Rectal smooth muscle tissue (tissue), 1 donor: ENCODE data around the gene GLIS1.

Experiments
- H3K27ac ChIP-seq: one replicate; pipeline ENCODE4 v1.7.0; 2013; ENCODE audit warnings: low read depth, low read length, inconsistent platforms
- H3K27me3 ChIP-seq: one replicate; pipeline ENCODE4 v1.7.0; 2013; ENCODE audit warnings: low read length; ENCODE audit not compliant: control insufficient read depth, insufficient read depth
- H3K36me3 ChIP-seq: one replicate; pipeline ENCODE4 v1.7.0; 2013; ENCODE audit warnings: low read length; ENCODE audit not compliant: control insufficient read depth, insufficient read depth
- H3K4me1 ChIP-seq: one replicate; pipeline ENCODE4 v1.7.0; 2013; ENCODE audit warnings: low read length; ENCODE audit not compliant: control insufficient read depth, insufficient read depth
- H3K4me3 ChIP-seq: one replicate; pipeline ENCODE4 v1.7.0; 2013; ENCODE audit warnings: low read length
- H3K9ac ChIP-seq: one replicate; pipeline ENCODE4 v1.7.0; 2013; ENCODE audit warnings: low read length

Gene GLIS1

DNA sequence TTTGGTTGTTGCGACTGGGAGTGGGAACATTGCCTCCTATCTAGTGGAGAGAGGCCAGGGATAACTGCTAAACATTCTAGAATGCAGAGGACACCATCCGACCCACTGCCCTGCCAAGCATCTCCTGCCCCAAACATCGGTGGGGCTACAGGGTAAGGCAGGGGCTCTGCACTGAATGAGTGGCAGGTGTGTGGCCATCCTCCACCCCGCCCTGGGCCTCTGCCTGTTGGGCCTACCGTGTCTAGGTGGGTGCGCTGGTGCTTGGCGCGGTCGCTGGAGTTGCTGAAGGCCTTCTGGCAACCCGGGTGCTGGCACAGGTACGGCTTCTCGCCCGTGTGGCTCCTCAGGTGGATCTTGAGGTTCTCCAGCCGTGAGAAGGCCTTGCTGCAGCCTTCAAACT, 209.4 kb downstream of the GLIS1 start:
- H3K4me1 ChIP-seq: peaks cover 6% of the 10 kb centered on the region
- no peak overlapping the region for H3K27ac ChIP-seq
- no peak overlapping the region for H3K9ac ChIP-seq
- H3K4me3 ChIP-seq: no peak overlapping the region
- no peaks in the 10 kb centered on the region for H3K36me3 ChIP-seq
- no peaks in the 10 kb centered on the region for H3K27me3 ChIP-seq

DNA sequence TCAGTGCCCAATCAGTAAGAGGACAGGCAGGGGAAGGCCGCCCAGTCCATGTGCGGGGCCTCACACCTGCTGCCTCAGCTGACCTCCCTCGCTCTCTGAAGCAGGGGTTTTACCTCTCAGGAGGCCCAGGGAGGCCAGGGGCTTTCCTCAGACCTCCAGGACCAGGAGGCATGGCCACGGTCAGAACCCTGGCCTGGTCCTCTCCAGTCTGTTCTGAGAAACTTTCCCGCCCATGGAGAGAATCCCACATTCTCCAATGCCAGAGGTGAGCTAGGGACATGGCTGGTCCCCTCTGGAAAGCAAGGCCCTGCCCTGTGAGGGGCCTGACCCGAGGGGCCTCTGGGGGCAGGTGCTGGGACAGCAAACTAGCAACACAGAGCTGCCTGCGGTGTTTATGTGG, 211.6 kb downstream of the GLIS1 start:
- no peak overlapping the region for H3K27ac ChIP-seq

DNA sequence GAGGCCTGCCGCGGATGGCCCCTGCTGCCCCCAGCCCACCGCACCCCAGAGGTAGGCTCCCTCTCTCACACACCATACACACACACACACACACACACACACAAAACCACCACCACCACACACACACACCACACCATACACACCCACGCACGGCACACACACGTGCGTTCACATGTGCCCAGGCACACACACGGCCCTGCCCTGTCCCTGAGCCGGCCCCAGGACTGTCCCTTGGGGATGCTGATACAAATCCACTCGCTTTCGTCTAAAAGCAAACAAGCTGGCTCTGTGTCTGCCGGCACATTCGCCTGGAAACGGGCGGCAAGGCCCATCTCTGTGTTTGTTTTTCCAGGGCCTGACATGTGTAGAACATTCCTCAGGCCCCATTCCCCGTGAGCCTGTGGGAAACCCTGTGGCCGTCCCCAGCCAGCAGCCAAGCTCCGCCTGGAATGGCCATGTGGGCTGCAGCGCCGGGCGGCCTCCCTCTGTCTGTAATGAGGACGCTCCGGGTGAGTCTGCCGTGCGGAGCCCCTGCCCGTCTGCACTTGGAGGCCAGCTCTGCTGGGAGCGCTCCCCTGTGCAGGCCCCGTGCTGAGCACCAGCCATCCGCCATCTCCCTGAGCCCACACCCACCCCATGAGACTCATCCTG, 212.4 kb downstream of the GLIS1 start:
- Histone ChIP-seq H3K4me3 (no peak overlapping the region), H3K4me1 (peaks cover 6% of the 10 kb centered on the region), H3K27me3 (no peaks in the 10 kb centered on the region), H3K9ac (no peak overlapping the region), H3K27ac (no peak overlapping the region), H3K36me3 (no peaks in the 10 kb centered on the region)

More for the DNA sequence above, 211.6 kb downstream of the GLIS1 start:
- no peak overlapping the region for H3K9ac ChIP-seq
- H3K4me1 ChIP-seq: peaks cover 6% of the 10 kb centered on the region
- no peaks in the 10 kb centered on the region for H3K36me3 ChIP-seq
- no peaks in the 10 kb centered on the region for H3K27me3 ChIP-seq
- no peak overlapping the region for H3K4me3 ChIP-seq

DNA sequence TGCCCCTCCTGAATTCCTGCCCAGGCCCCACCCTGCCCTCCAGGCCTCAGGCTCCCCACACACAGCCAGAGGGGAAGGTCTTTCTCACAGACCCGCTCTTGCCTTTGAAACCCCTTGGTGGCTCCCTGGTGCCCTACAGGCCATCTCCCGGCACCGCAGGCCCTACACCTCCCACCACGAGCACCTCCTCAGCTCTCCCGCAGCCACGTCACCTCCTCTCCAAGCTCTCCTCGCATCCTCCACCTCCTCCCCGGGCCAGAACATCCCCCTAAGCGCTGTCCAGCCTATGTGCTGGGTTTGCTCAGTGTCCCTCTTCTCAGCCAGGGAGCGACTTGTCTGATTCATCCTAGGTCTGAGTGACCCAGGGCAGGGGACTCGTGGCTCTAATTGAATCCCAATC, 213.4 kb downstream of the GLIS1 start:
- Histone ChIP-seq H3K36me3 (no peaks in the 10 kb centered on the region), H3K27ac (no peak overlapping the region), H3K4me1 (peaks cover 6% of the 10 kb centered on the region), H3K9ac (no peak overlapping the region), H3K27me3 (no peaks in the 10 kb centered on the region), H3K4me3 (no peak overlapping the region)

DNA sequence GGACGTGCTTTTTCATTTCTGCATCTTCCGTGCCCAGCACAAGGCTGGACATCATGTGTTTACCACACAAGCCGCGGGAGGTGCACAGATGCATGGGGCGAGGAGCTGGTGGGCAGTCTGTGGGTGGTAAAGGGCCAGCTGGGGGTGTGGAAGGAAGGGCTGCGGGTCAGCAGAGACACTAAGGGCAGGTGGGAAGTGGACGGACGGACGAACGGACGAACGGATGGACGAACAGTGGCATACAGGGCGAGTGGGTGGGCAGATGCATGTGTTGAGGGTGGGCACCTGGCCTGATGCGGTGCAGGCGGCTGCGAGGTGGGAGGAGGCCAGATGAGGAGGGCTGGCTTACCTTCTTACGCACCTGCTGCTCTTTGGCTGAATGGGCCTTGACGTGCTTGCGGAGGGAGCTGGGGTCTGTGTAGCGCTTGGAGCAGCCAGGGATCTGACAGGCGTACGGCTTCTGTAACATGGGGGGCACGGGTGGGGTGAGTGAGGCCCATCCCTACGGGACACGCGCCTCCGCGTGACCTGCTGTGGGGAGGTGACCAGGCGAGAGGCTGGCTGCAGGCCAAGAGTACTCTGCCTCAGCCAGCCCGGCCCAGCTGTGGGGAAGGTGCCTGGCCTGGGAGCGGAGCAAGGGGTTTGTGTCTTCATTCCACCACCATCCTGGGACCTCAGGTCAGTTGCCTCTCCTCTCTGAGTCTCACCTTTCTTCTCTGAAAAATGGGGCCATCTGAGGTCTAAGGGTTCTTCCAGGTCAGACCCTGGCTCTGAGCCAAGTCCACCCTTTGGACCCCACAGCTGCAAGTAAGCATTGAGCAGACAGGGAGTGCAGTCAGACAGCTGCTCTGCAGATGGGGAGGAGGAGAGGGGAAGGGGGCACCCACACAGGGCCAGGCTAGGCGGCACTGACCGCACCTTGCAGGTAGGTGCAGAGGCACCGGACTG, 214.3 kb downstream of the GLIS1 start:
- Histone ChIP-seq H3K36me3 (no peaks in the 10 kb centered on the region), H3K4me1 (peaks cover 6% of the 10 kb centered on the region), H3K27ac (no peak overlapping the region), H3K4me3 (no peak overlapping the region), H3K9ac (no peak overlapping the region), H3K27me3 (no peaks in the 10 kb centered on the region)

DNA sequence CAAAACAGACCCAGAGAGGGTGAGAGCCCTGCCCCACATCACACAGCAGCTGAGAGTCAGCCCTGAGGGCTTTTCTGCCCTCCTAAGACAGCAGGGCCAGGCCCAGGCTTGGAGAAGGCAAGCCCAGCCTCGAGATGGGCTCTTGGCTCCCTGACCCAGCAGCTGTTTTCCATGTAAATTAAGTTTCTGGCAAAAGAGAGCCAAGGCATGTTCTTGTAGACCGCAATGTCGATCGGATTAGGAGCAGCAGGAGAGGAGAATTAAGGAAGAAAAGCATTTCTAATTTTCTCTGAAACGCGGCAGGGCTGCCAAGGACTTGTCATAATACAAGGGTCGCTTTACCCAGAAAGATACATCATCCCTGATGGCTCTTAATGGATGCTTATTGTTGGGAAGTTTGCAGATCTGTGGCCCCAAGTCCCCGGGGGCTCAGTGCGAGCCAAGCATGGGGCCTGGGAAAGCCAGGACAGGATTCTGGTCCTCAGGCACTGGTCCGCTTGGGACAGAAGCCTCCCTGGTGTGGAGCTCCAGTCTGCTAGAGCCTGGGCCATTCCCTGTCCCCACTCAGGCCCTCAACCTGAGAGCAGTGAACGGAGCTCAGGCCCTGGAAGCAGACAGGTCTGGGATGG, 216.9 kb downstream of the GLIS1 start:
- Histone ChIP-seq H3K36me3 (no peaks in the 10 kb centered on the region), H3K4me3 (no peak overlapping the region), H3K9ac (no peak overlapping the region), H3K4me1 (peaks cover 5% of the 10 kb centered on the region), H3K27ac (no peak overlapping the region), H3K27me3 (no peaks in the 10 kb centered on the region)

DNA sequence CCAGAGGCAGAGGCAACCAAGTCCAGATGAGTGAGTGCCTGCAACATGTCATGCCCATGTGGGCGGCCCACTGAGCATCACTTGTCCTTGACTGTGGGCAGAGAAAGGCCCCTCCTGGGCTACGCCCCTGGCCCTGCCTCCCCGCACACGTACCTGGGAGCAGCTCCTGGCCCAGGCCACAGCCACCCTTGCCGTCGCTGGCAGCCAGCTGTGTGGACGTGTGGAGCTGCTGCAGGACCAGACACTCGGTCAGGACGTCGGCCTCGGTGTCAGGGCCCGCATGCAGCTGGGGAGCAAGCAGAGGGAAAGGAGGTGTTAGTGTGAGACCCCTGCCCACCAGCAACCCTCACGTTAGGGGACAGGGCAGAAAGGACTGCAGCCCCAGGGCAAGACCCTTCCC, 218.5 kb downstream of the GLIS1 start:
- H3K4me1 ChIP-seq: no peaks in the 10 kb centered on the region

DNA sequence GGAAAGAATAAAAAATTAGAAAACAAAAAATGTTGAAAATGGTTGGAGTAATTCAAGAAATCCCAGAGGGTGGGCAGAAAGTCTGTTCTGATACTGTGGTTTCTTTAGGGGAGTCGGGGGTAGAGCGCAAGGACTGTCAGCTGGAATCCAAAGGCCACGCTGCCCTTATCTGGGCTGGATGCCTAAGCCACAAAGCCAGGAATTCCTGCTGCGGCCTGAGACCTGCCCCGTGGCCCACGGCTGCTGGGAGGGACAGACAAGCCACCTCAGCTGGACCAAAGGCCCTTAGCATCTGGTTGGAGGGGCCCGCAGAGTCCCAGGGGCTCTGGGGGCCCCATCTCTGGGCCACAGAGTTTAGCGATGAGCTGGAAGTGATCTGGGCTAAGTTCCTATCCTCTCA, 219.5 kb downstream of the GLIS1 start:
- Histone ChIP-seq H3K4me3 (no peak overlapping the region), H3K4me1 (no peaks in the 10 kb centered on the region), H3K27me3 (no peaks in the 10 kb centered on the region), H3K9ac (no peak overlapping the region), H3K27ac (no peak overlapping the region), H3K36me3 (no peaks in the 10 kb centered on the region)

More for the DNA sequence above, 218.5 kb downstream of the GLIS1 start:
- Histone ChIP-seq H3K27ac (no peak overlapping the region), H3K9ac (no peak overlapping the region), H3K27me3 (no peaks in the 10 kb centered on the region), H3K36me3 (no peaks in the 10 kb centered on the region), H3K4me3 (no peak overlapping the region)

DNA sequence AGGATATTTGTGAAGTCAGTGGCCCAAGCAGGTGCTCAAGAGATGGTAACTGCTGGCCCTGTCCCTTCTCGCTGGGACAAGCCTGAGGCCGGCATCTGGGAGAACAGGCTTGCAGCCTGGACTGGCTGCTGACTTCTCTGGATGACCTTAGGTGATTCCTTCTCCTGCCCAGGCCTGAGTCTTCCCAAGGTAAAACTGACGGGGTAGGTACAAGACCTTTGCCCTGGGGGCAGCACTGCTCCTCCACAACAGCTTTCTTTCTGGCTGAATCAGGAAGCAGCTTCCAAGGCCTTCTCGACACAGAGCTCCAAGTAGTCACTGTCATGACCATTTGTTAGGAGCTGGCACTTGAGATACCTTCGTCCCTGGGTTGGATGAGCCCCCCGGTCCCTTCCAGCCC, 220.2 kb downstream of the GLIS1 start:
- Histone ChIP-seq H3K4me1 (no peaks in the 10 kb centered on the region), H3K27ac (no peak overlapping the region), H3K27me3 (no peaks in the 10 kb centered on the region), H3K4me3 (no peak overlapping the region), H3K9ac (no peak overlapping the region), H3K36me3 (no peaks in the 10 kb centered on the region)

DNA sequence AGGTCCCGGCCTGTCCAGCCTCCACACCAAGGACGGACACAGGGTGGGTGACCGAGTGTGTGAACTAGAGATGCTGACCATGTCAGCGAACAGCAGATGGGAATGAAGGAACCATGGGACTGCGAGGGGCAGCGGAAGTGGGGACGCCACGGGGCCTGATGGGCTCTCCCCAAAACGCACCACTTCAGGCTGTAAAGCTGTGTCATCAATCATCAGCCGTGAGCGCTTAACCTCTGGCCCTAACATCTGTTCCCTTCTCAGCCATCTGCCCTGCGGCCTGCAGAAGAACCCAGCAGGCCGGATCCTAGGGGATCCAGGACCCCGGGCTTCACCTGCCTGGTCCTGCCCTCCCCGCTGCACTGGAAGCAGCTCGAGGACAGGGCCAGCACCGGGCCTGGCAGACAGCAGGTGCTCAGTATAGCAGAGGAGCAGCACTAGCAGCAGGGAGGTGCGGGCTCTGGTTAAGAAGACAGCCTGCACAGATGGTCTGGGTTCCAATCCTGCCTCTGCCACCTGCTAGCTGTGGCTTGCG, 221.1 kb downstream of the GLIS1 start:
- H3K4me3 ChIP-seq: no peak overlapping the region
- no peaks in the 10 kb centered on the region for H3K27me3 ChIP-seq
- H3K4me1 ChIP-seq: no peaks in the 10 kb centered on the region
- H3K36me3 ChIP-seq: no peaks in the 10 kb centered on the region
- no peak overlapping the region for H3K27ac ChIP-seq
- no peak overlapping the region for H3K9ac ChIP-seq

DNA sequence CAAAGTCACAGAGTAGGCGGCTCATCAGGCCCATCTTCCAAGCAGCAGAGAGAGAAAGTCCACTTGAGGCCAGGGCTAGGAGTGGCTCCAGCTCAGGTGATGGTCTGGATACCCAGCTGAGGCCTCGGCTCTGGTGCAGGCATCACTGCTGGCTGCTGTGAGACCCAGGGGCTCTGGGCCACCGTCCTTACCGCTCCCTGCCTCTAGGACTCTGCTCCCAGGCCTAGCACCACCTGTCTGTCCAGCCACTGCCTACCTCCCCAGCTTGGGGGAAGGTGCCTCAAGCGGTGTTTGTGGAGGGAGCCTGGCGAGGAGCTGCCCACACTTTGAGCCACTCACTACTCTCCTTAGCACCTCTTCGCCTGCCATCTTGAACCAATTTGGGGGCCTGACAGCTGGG, 221.9 kb downstream of the GLIS1 start:
- H3K4me1 ChIP-seq: peaks cover 6% of the 10 kb centered on the region
- H3K9ac ChIP-seq: no peak overlapping the region
- no peaks in the 10 kb centered on the region for H3K36me3 ChIP-seq
- H3K4me3 ChIP-seq: no peak overlapping the region
- H3K27ac ChIP-seq: no peak overlapping the region
- H3K27me3 ChIP-seq: no peaks in the 10 kb centered on the region

DNA sequence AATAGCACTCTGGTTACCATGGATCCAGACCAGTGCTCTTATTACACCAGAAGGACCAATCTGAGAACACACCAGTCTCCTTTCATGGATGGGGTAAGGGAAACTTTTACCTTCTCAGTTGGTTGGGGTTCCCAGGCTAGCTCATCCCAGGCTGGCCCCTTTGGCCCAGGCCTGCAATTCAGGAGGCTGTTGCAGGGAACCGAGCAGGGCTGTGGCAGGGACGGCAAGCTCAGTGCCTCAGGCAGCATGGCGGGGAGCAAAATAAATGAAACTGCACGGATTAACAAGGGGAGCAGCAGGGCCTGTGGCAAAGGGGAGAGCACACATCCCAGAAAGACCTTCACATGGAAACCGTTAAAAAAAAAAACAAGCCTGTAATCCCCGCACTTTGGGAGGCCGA, 222.8 kb downstream of the GLIS1 start:
- H3K27ac ChIP-seq: no peak overlapping the region
- H3K27me3 ChIP-seq: no peaks in the 10 kb centered on the region
- H3K4me1 ChIP-seq: peaks cover 15% of the 10 kb centered on the region
- H3K36me3 ChIP-seq: no peaks in the 10 kb centered on the region
- H3K4me3 ChIP-seq: no peak overlapping the region
- H3K9ac ChIP-seq: no peak overlapping the region
